CD4-positive, alpha-beta T cell treated with Interleukin-12 subunit alpha and Interleukin-12 subunit beta, for 1 hour (primary cell): ENCODE results near the gene HUNK.
A peak's percentile ranks its signal among the peaks of the same experiment; 100 is the strongest.
"Not testable (repeated sequence)": the region's sequence is repeated elsewhere in the genome, so short reads cannot be mapped to it uniquely, and the experiment has no call there.

Source experiments
- DNase-seq: peaks from one replicate; pipeline ENCODE4 v3.0.0-alpha.2; 2020

HUNK gene

GRCh38 chr21:31924548-31924947, 51.7 kb downstream of the HUNK start:
- DNase-seq, result no peak

- DNase-seq, result no peak
Measured at GRCh38 chr21:31926498-31926897, 53.7 kb downstream of the HUNK start.

- DNase-seq, result no peak
Measured at GRCh38 chr21:31927689-31928353, 55.0 kb downstream of the HUNK start.

- no peak for DNase-seq
Measured at GRCh38 chr21:31928656-31929055, 55.8 kb downstream of the HUNK start.

- no peak for DNase-seq
Measured at GRCh38 chr21:31929548-31929947, 56.7 kb downstream of the HUNK start.

GRCh38 chr21:31930001-31930400, 57.2 kb downstream of the HUNK start:
- DNase-seq, result no peak

GRCh38 chr21:31931644-31932469, 59.0 kb downstream of the HUNK start:
- no peak for DNase-seq

- no peak for DNase-seq
Measured at GRCh38 chr21:31932470-31932764, 59.6 kb downstream of the HUNK start.

- DNase-seq, result no peak
Measured at GRCh38 chr21:31937303-31937702, 64.5 kb downstream of the HUNK start.

- no peak for DNase-seq
Measured at GRCh38 chr21:31938330-31939301, 65.8 kb downstream of the HUNK start.

GRCh38 chr21:31941694-31942093, 68.9 kb downstream of the HUNK start:
- no peak for DNase-seq

- DNase-seq, result no peak
Measured at GRCh38 chr21:31943561-31943960, 70.7 kb downstream of the HUNK start.

GRCh38 chr21:31945141-31945540, 72.3 kb downstream of the HUNK start:
- no peak for DNase-seq

GRCh38 chr21:31945546-31945945, 72.7 kb downstream of the HUNK start:
- no peak for DNase-seq

GRCh38 chr21:31946231-31946630, 73.4 kb downstream of the HUNK start:
- no peak for DNase-seq

GRCh38 chr21:31946876-31947550, 74.2 kb downstream of the HUNK start:
- not testable (repeated sequence) for DNase-seq

- DNase-seq, result no peak
Measured at GRCh38 chr21:31948676-31949075, 75.9 kb downstream of the HUNK start.

- no peak for DNase-seq
Measured at GRCh38 chr21:31952828-31953227, 80.0 kb downstream of the HUNK start.

GRCh38 chr21:31957631-31958030, 84.8 kb downstream of the HUNK start:
- peak; percentile 6 for DNase-seq

- no peak for DNase-seq
Measured at GRCh38 chr21:31959881-31960280, 87.1 kb downstream of the HUNK start.

GRCh38 chr21:31961027-31961426, 88.2 kb downstream of the HUNK start:
- DNase-seq, result no peak

GRCh38 chr21:31961704-31962103, 88.9 kb downstream of the HUNK start:
- DNase-seq, result no peak

GRCh38 chr21:31964692-31965091, 91.9 kb downstream of the HUNK start:
- DNase-seq, result no peak
